Adipocyte (in vitro differentiated cells): ENCODE results near the gene SLC4A5.

Source experiments
- DNase-seq: peaks from one replicate; pipeline ENCODE4 v3.0.0-alpha.2; 2015; ENCODE audit warnings: low read depth
- H3K27me3 ChIP-seq: replicated peaks from 2 replicates; pipeline ENCODE4 v1.7.0; 2013; ENCODE audit warnings: mild to moderate bottlenecking, low read length, moderate library complexity; ENCODE audit not compliant: control insufficient read depth, insufficient read depth
- H3K36me3 ChIP-seq: 2 replicates; pipeline ENCODE4 v1.7.0; 2013; ENCODE audit warnings: low read length, mild to moderate bottlenecking, moderate library complexity; ENCODE audit not compliant: control insufficient read depth, insufficient read depth, severe bottlenecking
- H3K4me1 ChIP-seq: 2 replicates; pipeline ENCODE4 v1.7.0; 2013; ENCODE audit warnings: mild to moderate bottlenecking, low read length, moderate library complexity; ENCODE audit not compliant: control insufficient read depth, insufficient read depth
- H3K4me3 ChIP-seq: 2 replicates; pipeline ENCODE4 v1.7.0; 2013; ENCODE audit warnings: mild to moderate bottlenecking, low read length, moderate library complexity
- H3K9ac ChIP-seq: 2 replicates; pipeline ENCODE4 v1.7.0; 2013; ENCODE audit warnings: mild to moderate bottlenecking, low read length, moderate library complexity
- H3K9me3 ChIP-seq: 2 replicates; pipeline ENCODE4 v1.7.0; 2013; ENCODE audit warnings: mild to moderate bottlenecking, low read length, moderate library complexity; ENCODE audit not compliant: control insufficient read depth

SLC4A5 gene

GRCh38 chr2:74343316-74343715 lies at the start of gene SLC4A5:
Gene SLC4A5, minus strand, starts transcription at chr2:74343416. Its CDS starts 28,393 bp downstream, at chr2:74315023.
- no peak for DNase-seq
- no peaks in the 10 kb centered on the region for H3K27me3 ChIP-seq
- H3K4me1 ChIP-seq = no peaks in the 10 kb centered on the region
- H3K9me3 ChIP-seq = no peaks in the 10 kb centered on the region
- H3K9ac ChIP-seq = no peak within 1 kb of the TSS
- H3K4me3 ChIP-seq = no peak within 1 kb of the TSS
- no peaks in the 10 kb centered on the region for H3K36me3 ChIP-seq

GRCh38 chr2:74392449-74392743 lies 49.2 kb upstream of the SLC4A5 start:
- peak overlapping the region; percentile 90 for H3K9ac ChIP-seq
- peak overlapping the region; percentile 94 for H3K4me3 ChIP-seq
- DNase-seq = no peak
- no peaks in the 10 kb centered on the region for H3K36me3 ChIP-seq
- H3K4me1 ChIP-seq = peaks cover 39% of the 10 kb centered on the region
- H3K27me3 ChIP-seq = no peaks in the 10 kb centered on the region
- H3K9me3 ChIP-seq = no peaks in the 10 kb centered on the region

- no peaks in the 10 kb centered on the region for H3K36me3 ChIP-seq
- peak; percentile 96 for DNase-seq
Observed at GRCh38 chr2:74391580-74392448, 48.6 kb upstream of the SLC4A5 start.

GRCh38 chr2:74391209-74391579 lies 48.0 kb upstream of the SLC4A5 start:
- Histone ChIP-seq H3K4me1 (peaks cover 47% of the 10 kb centered on the region), H3K36me3 (no peaks in the 10 kb centered on the region), H3K9ac (peak overlapping the region; percentile 90), H3K4me3 (peak overlapping the region; percentile 94), H3K9me3 (no peaks in the 10 kb centered on the region), H3K27me3 (no peaks in the 10 kb centered on the region)
- peak; percentile 53 for DNase-seq

More at GRCh38 chr2:74391580-74392448, 48.6 kb upstream of the SLC4A5 start:
- peak overlapping the region; percentile 90 for H3K9ac ChIP-seq
- H3K4me1 ChIP-seq = peaks cover 45% of the 10 kb centered on the region
- peak overlapping the region; percentile 94 for H3K4me3 ChIP-seq
- no peaks in the 10 kb centered on the region for H3K27me3 ChIP-seq
- no peaks in the 10 kb centered on the region for H3K9me3 ChIP-seq

- Histone ChIP-seq H3K9ac (peak overlapping the region; percentile 90), H3K36me3 (no peaks in the 10 kb centered on the region), H3K27me3 (no peaks in the 10 kb centered on the region), H3K4me3 (peak overlapping the region; percentile 94), H3K4me1 (peaks cover 47% of the 10 kb centered on the region), H3K9me3 (no peaks in the 10 kb centered on the region)
- peak; percentile 30 for DNase-seq
Observed at GRCh38 chr2:74390606-74391005, 47.4 kb upstream of the SLC4A5 start.

GRCh38 chr2:74387346-74387745 lies 44.1 kb upstream of the SLC4A5 start:
- H3K27me3 ChIP-seq = no peaks in the 10 kb centered on the region
- H3K9me3 ChIP-seq = no peaks in the 10 kb centered on the region
- peak overlapping the region; percentile 33 for H3K4me3 ChIP-seq
- DNase-seq = peak; percentile 43
- no peaks in the 10 kb centered on the region for H3K36me3 ChIP-seq
- H3K9ac ChIP-seq = peak overlapping the region; percentile 42
- peaks cover 71% of the 10 kb centered on the region for H3K4me1 ChIP-seq

- H3K36me3 ChIP-seq = no peaks in the 10 kb centered on the region
- H3K4me3 ChIP-seq = peak overlapping the region; percentile 7
- H3K4me1 ChIP-seq = peaks cover 73% of the 10 kb centered on the region
- no peaks in the 10 kb centered on the region for H3K9me3 ChIP-seq
- DNase-seq = no peak
- no peak overlapping the region for H3K9ac ChIP-seq
- H3K27me3 ChIP-seq = no peaks in the 10 kb centered on the region
Observed at GRCh38 chr2:74385396-74385795, 42.2 kb upstream of the SLC4A5 start.

- H3K27me3 ChIP-seq = no peaks in the 10 kb centered on the region
- H3K9me3 ChIP-seq = no peaks in the 10 kb centered on the region
- peaks cover 73% of the 10 kb centered on the region for H3K4me1 ChIP-seq
- H3K9ac ChIP-seq = peak overlapping the region; percentile 60
- H3K4me3 ChIP-seq = peak overlapping the region; percentile 3
- no peak for DNase-seq
- H3K36me3 ChIP-seq = no peaks in the 10 kb centered on the region
Observed at GRCh38 chr2:74384051-74384450, 40.8 kb upstream of the SLC4A5 start.

GRCh38 chr2:74383254-74383653 lies 40.0 kb upstream of the SLC4A5 start:
- Histone ChIP-seq H3K27me3 (no peaks in the 10 kb centered on the region), H3K9me3 (no peaks in the 10 kb centered on the region), H3K4me3 (peak overlapping the region; percentile 3), H3K4me1 (peaks cover 74% of the 10 kb centered on the region), H3K9ac (peak overlapping the region; percentile 60), H3K36me3 (no peaks in the 10 kb centered on the region)
- peak; percentile 73 for DNase-seq

GRCh38 chr2:74381751-74382150 lies 38.5 kb upstream of the SLC4A5 start:
- Histone ChIP-seq H3K9me3 (no peaks in the 10 kb centered on the region), H3K27me3 (no peaks in the 10 kb centered on the region), H3K4me1 (peaks cover 59% of the 10 kb centered on the region), H3K9ac (no peak overlapping the region), H3K4me3 (no peak overlapping the region), H3K36me3 (peaks cover 15% of the 10 kb centered on the region)
- DNase-seq = no peak

GRCh38 chr2:74379851-74380789 lies 36.9 kb upstream of the SLC4A5 start, which contains the start of gene DCTN1:
Gene DCTN1, minus strand, starts transcription at chr2:74380311. Its CDS starts 274 bp downstream, at chr2:74380037.
- peak within 1 kb of the TSS; percentile 80 for H3K4me3 ChIP-seq
- no peaks in the 10 kb centered on the region for H3K27me3 ChIP-seq
- H3K4me1 ChIP-seq = peaks cover 55% of the 10 kb centered on the region
- peak within 1 kb of the TSS; percentile 86 for H3K9ac ChIP-seq
- H3K9me3 ChIP-seq = no peaks in the 10 kb centered on the region
- peak; percentile 75 for DNase-seq
- H3K36me3 ChIP-seq = peaks cover 30% of the 10 kb centered on the region
